H1 (cell line): Measurements from ENCODE around the gene IRF7.

ENCODE experiments used
- CHD2 ChIP-seq: IDR thresholded peaks from 2 replicates; pipeline ENCODE4 v1.6.1; 2012; ENCODE audit warnings: low read length, improper control_type of control experiment
- CREB1 ChIP-seq: IDR thresholded peaks from 2 replicates; pipeline ENCODE4 v1.6.1; 2012; ENCODE audit warnings: inconsistent platforms
- CTCF ChIP-seq, 3 experiments: IDR thresholded peaks; 1 replicate in 2 of 3; 2 replicates in 1 of 3; pipeline versions ENCODE4 v1.5.1 to v1.6.1; 2011; ENCODE audit warnings: low read length in 3 of 3, mild to moderate bottlenecking in 3 of 3, inconsistent platforms in 2 of 3, low read depth in 1 of 3, moderate library complexity in 1 of 3; ENCODE audit not compliant: insufficient read depth in 1 of 3; ENCODE audit errors: control extremely low read depth in 1 of 3
- EZH2 ChIP-seq: fragments of 200-600 bp; sonication (generic); IDR thresholded peaks from 2 replicates; pipeline ENCODE4 v1.7.1; 2012; ENCODE audit warnings: low read depth, mild to moderate bottlenecking, moderate library complexity, low read length, inconsistent platforms; ENCODE audit not compliant: severe bottlenecking
- MAFK ChIP-seq: IDR thresholded peaks from 2 replicates; pipeline ENCODE4 v1.6.1; 2012; ENCODE audit warnings: low read depth, mild to moderate bottlenecking, improper control_type of control experiment, low read length
- POLR2A ChIP-seq, 2 experiments: IDR thresholded peaks; 1 replicate in 1 of 2; 2 replicates in 1 of 2; pipeline ENCODE4 v1.6.1; 2011; ENCODE audit warnings: low read depth in 2 of 2, low read length in 2 of 2, mild to moderate bottlenecking in 2 of 2; ENCODE audit errors: control extremely low read depth in 1 of 2
- TEAD4 ChIP-seq: IDR thresholded peaks from 2 replicates; pipeline ENCODE4 v1.6.1; 2012; ENCODE audit warnings: low read depth, low read length, inconsistent platforms, mixed read lengths

- TF ChIP-seq CTCF (IDR thresholded peaks at IDR 0.05; ENCODE audit: control extremely low read depth in 1 of 3, insufficient read depth in 1 of 3, low read depth in 1 of 3, low read length in 3 of 3) (no peak), CREB1 (no peak), POLR2A (IDR thresholded peaks at IDR 0.05; ENCODE audit: control extremely low read depth in 1 of 2, low read depth in 2 of 2, low read length in 2 of 2) (no peak), MAFK (no peak), EZH2 (no peak), CHD2 (no peak), TEAD4 (no peak)
Observed at GRCh38 chr11:614021-614622, 1.6 kb downstream of the IRF7 start.
